Measurements from ENCODE around the gene NAA60. TPM values are rescaled to one million over a fixed set of nuclear protein-coding genes. Genes with fewer than 3 reads are reported as not detected.
"Not testable (repeated sequence)": the region's sequence is repeated elsewhere in the genome, so short reads cannot be mapped to it uniquely, and the experiment has no call there.

NAA60 gene
- total and polyA plus RNA-seq, 5 experiments from 2014 or later: 36.9 to 74.4 (median 56.1) TPM

- not testable (repeated sequence) for DNase-seq, H3K9me3 Mint-ChIP-seq, H3K27me3 Mint-ChIP-seq, ATAC-seq
- H3K4me3 Mint-ChIP-seq: peak overlapping the region; percentile 85 to 95 (median 90)
- POLR2A ChIA-PET: interaction anchor here (0.5 to 3.9 kb wide), 9 partner anchors 9 to 427 kb away, joined by 3 to 27 read pairs (median 3); partner anchors contain the start of genes NAA60, ZNF174, ZNF597 and ZSCAN32
- peaks cover 27 to 66% (median 62%) of the 10 kb centered on the region in 4 donors for H3K4me1 Mint-ChIP-seq
- peaks cover 0 to 17% (median 13%) of the 10 kb centered on the region in 3 donors for H3K36me3 Mint-ChIP-seq
- H3K27ac Mint-ChIP-seq: peak overlapping the region; percentile 85 to 98 (median 95)
Measured at GRCh38 chr16:3501412-3501761, 57.9 kb downstream of the NAA60 start.

GRCh38 chr16:3501783-3502400 is 58.4 kb downstream of the NAA60 start:
- POLR2A ChIA-PET: interaction anchor here (0.5 to 3.9 kb wide), 6 partner anchors 8 to 427 kb away, joined by 3 to 27 read pairs (median 5); partner anchors contain the start of genes NAA60, ZNF174, ZNF597 and ZSCAN32
- peaks cover 0 to 20% (median 15%) of the 10 kb centered on the region in 3 donors for H3K36me3 Mint-ChIP-seq
- H3K27ac Mint-ChIP-seq: peak overlapping the region; percentile 85 to 98 (median 95)
- H3K27me3 Mint-ChIP-seq: peaks cover 0 to 2% (median 0%) of the 10 kb centered on the region in 5 donors
- ATAC-seq (no peak), DNase-seq (no peak)
- peak overlapping the region; percentile 85 to 95 (median 90) for H3K4me3 Mint-ChIP-seq
- no peaks in the 10 kb centered on the region for H3K9me3 Mint-ChIP-seq
- peaks cover 27 to 66% (median 62%) of the 10 kb centered on the region in 4 donors for H3K4me1 Mint-ChIP-seq

GRCh38 chr16:3503523-3503922 is 60.0 kb downstream of the NAA60 start:
- POLR2A ChIA-PET: interaction anchor here (0.6 to 2.6 kb wide), 4 partner anchors 10 to 104 kb away, joined by 3 to 12 read pairs (median 4); partner anchors contain the start of gene NLRC3
- H3K36me3 Mint-ChIP-seq: peaks cover 6 to 31% (median 21%) of the 10 kb centered on the region in 3 donors
- DNase-seq (peak in 9 of 10 donors; percentile 18 to 79 (median 47)), ATAC-seq (peak; percentile 32 to 54)
- peak overlapping the region; percentile 85 to 98 (median 95) for H3K27ac Mint-ChIP-seq
- peaks cover 33 to 74% (median 69%) of the 10 kb centered on the region in 4 donors for H3K4me1 Mint-ChIP-seq
- H3K4me3 Mint-ChIP-seq: peak overlapping the region; percentile 57 to 95 (median 82)
- no peaks in the 10 kb centered on the region for H3K9me3 Mint-ChIP-seq
- peaks cover 0 to 2% (median 0%) of the 10 kb centered on the region in 5 donors for H3K27me3 Mint-ChIP-seq

DNA sequence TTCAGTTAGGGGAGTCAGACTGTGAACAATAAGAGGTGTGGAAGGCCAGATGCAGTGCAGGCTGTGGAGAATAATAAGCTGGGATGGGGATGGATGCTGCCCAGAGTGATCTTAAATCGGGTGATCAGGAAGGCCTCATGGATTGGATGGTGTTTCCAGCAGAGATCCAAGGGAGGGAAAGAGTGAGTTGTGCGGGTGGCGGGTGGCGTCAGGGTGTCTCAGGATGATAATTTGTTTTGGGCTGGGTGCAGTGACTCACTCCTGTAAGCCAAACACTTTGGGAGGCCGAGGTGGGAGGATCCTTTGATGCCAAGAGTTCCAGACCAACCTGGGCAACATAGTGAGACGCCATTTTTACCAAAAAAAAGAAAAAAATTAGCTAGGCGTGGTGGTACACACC is 65.3 kb downstream of the NAA60 start:
- H3K9me3 Mint-ChIP-seq: no peaks in the 10 kb centered on the region
- H3K27ac Mint-ChIP-seq: peak overlapping the region; percentile 36 to 97 (median 90)
- peaks cover 27 to 77% (median 64%) of the 10 kb centered on the region in 4 donors for H3K4me1 Mint-ChIP-seq
- peak overlapping the region in 9 of 10 donors; percentile 19 to 83 (median 57) for H3K4me3 Mint-ChIP-seq
- DNase-seq (no peak), ATAC-seq (no peak)
- peaks cover 7 to 62% (median 29%) of the 10 kb centered on the region in 3 donors for H3K36me3 Mint-ChIP-seq
- POLR2A ChIA-PET: interaction anchor here (0.6 to 1.8 kb wide), 7 partner anchors 33 to 337 kb away, joined by 3 to 5 read pairs (median 4); partner anchors contain the start of genes NAA60 and ZNF597
- no peaks in the 10 kb centered on the region for H3K27me3 Mint-ChIP-seq

DNA sequence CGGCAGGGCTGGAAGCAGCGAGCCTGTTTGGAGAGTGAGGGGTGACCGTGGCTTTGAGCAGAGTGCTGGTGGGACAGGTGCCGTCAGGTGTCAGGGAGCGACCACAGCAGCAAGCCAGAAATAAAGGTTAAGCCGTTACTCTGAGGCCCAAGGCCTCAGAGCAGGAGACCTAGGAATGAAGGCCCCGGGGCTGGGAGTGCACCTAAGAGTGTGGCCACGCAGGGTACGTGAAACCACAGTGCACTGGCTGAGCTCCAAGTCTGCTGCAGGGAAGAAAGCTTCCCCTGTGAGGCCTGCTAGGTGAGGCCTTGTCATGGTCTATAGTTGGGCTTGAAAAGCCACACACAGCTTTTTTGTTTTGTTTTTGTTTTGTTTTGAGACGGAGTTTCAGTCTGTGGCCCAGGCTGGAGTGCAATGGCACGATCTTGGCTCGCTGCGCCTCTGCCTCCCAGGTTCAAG is 66.0 kb downstream of the NAA60 start:
- peak; percentile 64 to 92 (median 80) for DNase-seq
- no peaks in the 10 kb centered on the region for H3K9me3 Mint-ChIP-seq
- peak overlapping the region; percentile 20 to 76 (median 59) for H3K4me3 Mint-ChIP-seq
- POLR2A ChIA-PET: interaction anchor here (0.6 to 1.8 kb wide), 17 partner anchors 9 to 839 kb away, joined by 3 to 27 read pairs (median 4); partner anchors contain the start of genes C16orf90, CLUAP1, NAA60 and NLRC3
- peaks cover 25 to 74% (median 58%) of the 10 kb centered on the region in 4 donors for H3K4me1 Mint-ChIP-seq
- ATAC-seq: peak; percentile 99 to 100
- no peaks in the 10 kb centered on the region for H3K27me3 Mint-ChIP-seq
- H3K36me3 Mint-ChIP-seq: peaks cover 7 to 69% (median 30%) of the 10 kb centered on the region in 3 donors
- H3K27ac Mint-ChIP-seq: peak overlapping the region; percentile 36 to 97 (median 90)

DNA sequence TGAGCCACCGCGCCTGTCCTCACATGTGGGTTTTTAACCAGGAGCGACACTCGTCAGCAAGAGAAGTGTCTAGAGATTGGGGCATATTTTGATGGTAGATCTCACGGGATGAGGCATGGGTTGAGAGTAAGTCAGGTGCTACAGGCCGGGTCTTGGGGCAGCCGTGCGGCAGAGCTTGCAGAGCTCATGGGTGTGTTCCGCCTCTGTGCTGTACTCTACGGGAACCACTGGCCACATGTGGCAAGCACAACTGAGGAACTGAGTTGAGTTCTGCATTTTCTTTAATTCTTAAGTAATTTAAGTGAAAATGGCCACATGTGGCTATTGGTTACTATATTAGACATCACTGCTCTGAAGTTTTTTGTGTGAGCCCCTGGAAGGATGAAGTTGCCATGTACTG is 66.9 kb downstream of the NAA60 start:
- H3K27ac Mint-ChIP-seq: peak overlapping the region; percentile 36 to 97 (median 89)
- POLR2A ChIA-PET: interaction anchor here (0.5 to 1.8 kb wide), 9 partner anchors 10 to 838 kb away, joined by 3 to 27 read pairs (median 4); partner anchors contain the start of genes CLUAP1 and NLRC3
- peaks cover 25 to 69% (median 53%) of the 10 kb centered on the region in 4 donors for H3K4me1 Mint-ChIP-seq
- peaks cover 7 to 72% (median 34%) of the 10 kb centered on the region in 3 donors for H3K36me3 Mint-ChIP-seq
- no peak for DNase-seq
- H3K27me3 Mint-ChIP-seq: no peaks in the 10 kb centered on the region
- no peaks in the 10 kb centered on the region for H3K9me3 Mint-ChIP-seq
- H3K4me3 Mint-ChIP-seq: peak overlapping the region in 9 of 10 donors; percentile 9 to 77 (median 47)
- no peak for ATAC-seq

GRCh38 chr16:3511286-3512180 is 68.1 kb downstream of the NAA60 start:
- Mint-ChIP-seq H3K36me3 (peaks cover 7 to 72% (median 25%) of the 10 kb centered on the region in 3 donors), H3K4me1 (peaks cover 23 to 62% (median 44%) of the 10 kb centered on the region in 4 donors)
- POLR2A ChIA-PET: interaction anchor here (1.6 kb wide), 1 partner anchor 25 kb away, joined by 4 read pairs; no protein-coding TSS in a partner anchor

GRCh38 chr16:3513892-3514583 is 70.6 kb downstream of the NAA60 start:
- no peak for ATAC-seq
- peaks cover 5 to 74% (median 22%) of the 10 kb centered on the region in 3 donors for H3K36me3 Mint-ChIP-seq

More at GRCh38 chr16:3511286-3512180, 68.1 kb downstream of the NAA60 start:
- H3K4me3 Mint-ChIP-seq: peak overlapping the region in 5 of 10 donors; percentile 35 to 74 (median 54)
- H3K27me3 Mint-ChIP-seq: no peaks in the 10 kb centered on the region
- no peaks in the 10 kb centered on the region for H3K9me3 Mint-ChIP-seq
- DNase-seq (no peak), ATAC-seq (no peak)
- H3K27ac Mint-ChIP-seq: peak overlapping the region; percentile 36 to 97 (median 88)

DNA sequence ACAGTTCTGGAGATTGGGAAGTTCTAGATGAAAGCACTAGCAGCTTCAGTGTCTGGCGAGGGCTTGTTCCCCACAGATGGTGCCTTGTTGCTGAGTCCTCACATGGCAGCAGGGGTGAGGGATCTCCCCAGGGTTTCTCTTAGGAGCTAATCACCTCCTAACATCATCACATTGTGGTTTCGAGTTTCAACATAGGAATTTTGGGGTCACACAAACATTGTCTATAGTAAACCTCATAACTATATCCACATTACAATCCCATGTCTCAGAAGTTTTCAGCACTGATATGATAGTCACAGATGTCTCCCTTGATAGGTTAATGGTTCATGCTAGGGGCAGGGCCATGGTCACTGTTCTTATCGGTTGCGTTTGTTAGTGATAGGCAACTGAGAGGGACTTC is 71.1 kb downstream of the NAA60 start:
- Mint-ChIP-seq H3K27ac (peak overlapping the region in 4 of 10 donors; percentile 11 to 67 (median 60)), H3K4me3 (no peak overlapping the region), H3K4me1 (peaks cover 11 to 51% (median 34%) of the 10 kb centered on the region in 4 donors), H3K9me3 (no peaks in the 10 kb centered on the region), H3K27me3 (no peaks in the 10 kb centered on the region), H3K36me3 (peaks cover 5 to 80% (median 27%) of the 10 kb centered on the region in 3 donors)
- ATAC-seq (no peak), DNase-seq (no peak)
- POLR2A ChIA-PET: interaction anchor here (2.3 to 3.2 kb wide), 2 partner anchors 10 to 14 kb away, joined by 11 to 12 read pairs; partner anchors contain the start of gene CLUAP1

More at GRCh38 chr16:3513892-3514583, 70.6 kb downstream of the NAA60 start:
- no peak for DNase-seq
- Mint-ChIP-seq H3K27ac (peak overlapping the region in 6 of 10 donors; percentile 52 to 79 (median 62)), H3K4me3 (no peak overlapping the region), H3K4me1 (peaks cover 14 to 53% (median 36%) of the 10 kb centered on the region in 4 donors), H3K9me3 (no peaks in the 10 kb centered on the region), H3K27me3 (no peaks in the 10 kb centered on the region)
- POLR2A ChIA-PET: interaction anchor here (0.5 to 3.2 kb wide), 3 partner anchors 10 to 392 kb away, joined by 3 to 12 read pairs (median 11); partner anchors contain the start of gene CLUAP1

- no peak overlapping the region for H3K27ac Mint-ChIP-seq
Measured at GRCh38 chr16:3515897-3516296, 72.4 kb downstream of the NAA60 start.

More at GRCh38 chr16:3515897-3516296, 72.4 kb downstream of the NAA60 start:
- DNase-seq (no peak), ATAC-seq (no peak)
- POLR2A ChIA-PET: no interaction called here
- Mint-ChIP-seq H3K27me3 (no peaks in the 10 kb centered on the region), H3K36me3 (peaks cover 5 to 86% (median 30%) of the 10 kb centered on the region in 3 donors), H3K9me3 (no peaks in the 10 kb centered on the region), H3K4me3 (no peak overlapping the region), H3K4me1 (peaks cover 6 to 39% (median 22%) of the 10 kb centered on the region in 4 donors)
